HG02885 (cell line): Measurements from ENCODE around the gene KLK12.

ENCODE experiments used
- ATAC-seq: cut with Tn5 transposase; IDR thresholded peaks from one replicate; pipeline ENCODE4 v1.9.1; 2021; ENCODE audit warnings: mild to moderate bottlenecking; ENCODE audit not compliant: unreplicated experiment, poor library complexity

The KLK12 gene

GRCh38 chr19:51034704-51035103, at the start of gene KLK12:
KLK12 (minus strand) TSS chr19:51035002; CDS start chr19:51034621, 381 bp downstream.
- no peak for ATAC-seq

- ATAC-seq, result no peak
Observed at GRCh38 chr19:51084505-51084904, 49.7 kb upstream of the KLK12 start.

GRCh38 chr19:51083783-51084182, 49.0 kb upstream of the KLK12 start:
- no peak for ATAC-seq

GRCh38 chr19:51083181-51083580, 48.4 kb upstream of the KLK12 start:
- ATAC-seq, result no peak

GRCh38 chr19:51082611-51083010, 47.8 kb upstream of the KLK12 start, which contains the start of gene KLK14:
KLK14 (minus strand) TSS chr19:51082887; CDS start chr19:51082614, 273 bp downstream.
- ATAC-seq, result no peak

- ATAC-seq, result no peak
Observed at GRCh38 chr19:51081476-51081875, 46.7 kb upstream of the KLK12 start.

GRCh38 chr19:51079481-51080110, 44.8 kb upstream of the KLK12 start:
- no peak for ATAC-seq

- ATAC-seq, result no peak
Observed at GRCh38 chr19:51078731-51079130, 43.9 kb upstream of the KLK12 start.

GRCh38 chr19:51078104-51078503, 43.3 kb upstream of the KLK12 start:
- no peak for ATAC-seq

- no peak for ATAC-seq
Observed at GRCh38 chr19:51076631-51077213, 41.9 kb upstream of the KLK12 start.

GRCh38 chr19:51075998-51076397, 41.2 kb upstream of the KLK12 start:
- ATAC-seq, result no peak

GRCh38 chr19:51071095-51071405, 36.2 kb upstream of the KLK12 start:
- no peak for ATAC-seq

- no peak for ATAC-seq
Observed at GRCh38 chr19:51070334-51071094, 35.7 kb upstream of the KLK12 start.

GRCh38 chr19:51066393-51067186, 31.8 kb upstream of the KLK12 start:
- no peak for ATAC-seq

GRCh38 chr19:51065221-51065960, 30.6 kb upstream of the KLK12 start:
- ATAC-seq, result no peak

GRCh38 chr19:51064534-51065220, 29.9 kb upstream of the KLK12 start, which contains the start of gene KLK13:
KLK13 (minus strand) TSS chr19:51065092; CDS start chr19:51065067, 25 bp downstream.
- ATAC-seq, result no peak

- ATAC-seq, result no peak
Observed at GRCh38 chr19:51063664-51064063, 28.9 kb upstream of the KLK12 start.

GRCh38 chr19:51060973-51061372, 26.2 kb upstream of the KLK12 start:
- no peak for ATAC-seq

- ATAC-seq, result no peak
Observed at GRCh38 chr19:51060336-51060735, 25.5 kb upstream of the KLK12 start.
